Neural progenitor cell (in vitro differentiated cells): Measurements from ENCODE around the gene OR7G2.

Source experiments
- CTCF ChIP-seq: fragments of 200-600 bp; sonication (generic); IDR thresholded peaks from 2 replicates; pipeline ENCODE4 v1.5.1; 2017; ENCODE audit warnings: antibody characterized with exemption, mild to moderate bottlenecking
- EZH2 ChIP-seq: fragments of 200-600 bp; sonication (generic); IDR thresholded peaks from 2 replicates; pipeline ENCODE4 v1.6.1; 2017; ENCODE audit warnings: antibody characterized with exemption, mild to moderate bottlenecking, moderate library complexity

- TF ChIP-seq CTCF (no peak), EZH2 (no peak)
Observed at GRCh38 chr19:9140159-9140874, 33.0 kb upstream of the OR7G2 start, which contains the start of gene ZNF317.
